ENCODE measurements around the gene TAOK1. TPM values are rescaled to one million over a fixed set of nuclear protein-coding genes. Genes with fewer than 3 reads are reported as not detected.

Gene TAOK1
- total and polyA plus RNA-seq, 10 of the 15 experiments (the other 5 are each of a cell fraction or from before 2014, with no cell fraction given) = 2.0 to 27.1 (median 11.8) TPM

DNA sequence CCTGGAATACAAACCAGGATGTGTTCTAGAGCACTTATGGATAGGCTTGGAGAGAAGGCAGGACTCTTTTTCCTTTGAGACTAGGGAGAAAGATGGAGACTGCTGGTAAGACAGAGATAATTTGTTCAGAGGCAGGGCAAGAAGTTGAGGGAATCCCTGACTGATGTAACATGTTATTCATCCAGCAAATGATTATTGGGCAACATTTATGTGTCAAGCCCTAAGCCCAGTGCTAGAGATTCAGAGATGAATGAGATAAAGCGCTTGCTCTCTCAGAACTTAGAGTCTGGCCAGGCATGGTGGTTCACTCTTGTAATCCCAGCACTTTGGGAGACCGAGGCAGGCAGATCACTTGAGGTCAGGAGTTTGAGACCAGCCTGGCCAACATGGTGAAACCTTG lies 48.4 kb upstream of the TAOK1 start (continued):
- TF ChIP-seq, protein P1, sequence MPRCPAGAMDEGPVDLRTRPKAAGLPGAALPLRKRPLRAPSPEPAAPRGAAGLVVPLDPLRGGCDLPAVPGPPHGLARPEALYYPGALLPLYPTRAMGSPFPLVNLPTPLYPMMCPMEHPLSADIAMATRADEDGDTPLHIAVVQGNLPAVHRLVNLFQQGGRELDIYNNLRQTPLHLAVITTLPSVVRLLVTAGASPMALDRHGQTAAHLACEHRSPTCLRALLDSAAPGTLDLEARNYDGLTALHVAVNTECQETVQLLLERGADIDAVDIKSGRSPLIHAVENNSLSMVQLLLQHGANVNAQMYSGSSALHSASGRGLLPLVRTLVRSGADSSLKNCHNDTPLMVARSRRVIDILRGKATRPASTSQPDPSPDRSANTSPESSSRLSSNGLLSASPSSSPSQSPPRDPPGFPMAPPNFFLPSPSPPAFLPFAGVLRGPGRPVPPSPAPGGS (IDR thresholded peaks at IDR 0.05; ENCODE audit: borderline replicate concordance, insufficient read depth, low read depth, low read length, poor library complexity, severe bottlenecking) = no peak

DNA sequence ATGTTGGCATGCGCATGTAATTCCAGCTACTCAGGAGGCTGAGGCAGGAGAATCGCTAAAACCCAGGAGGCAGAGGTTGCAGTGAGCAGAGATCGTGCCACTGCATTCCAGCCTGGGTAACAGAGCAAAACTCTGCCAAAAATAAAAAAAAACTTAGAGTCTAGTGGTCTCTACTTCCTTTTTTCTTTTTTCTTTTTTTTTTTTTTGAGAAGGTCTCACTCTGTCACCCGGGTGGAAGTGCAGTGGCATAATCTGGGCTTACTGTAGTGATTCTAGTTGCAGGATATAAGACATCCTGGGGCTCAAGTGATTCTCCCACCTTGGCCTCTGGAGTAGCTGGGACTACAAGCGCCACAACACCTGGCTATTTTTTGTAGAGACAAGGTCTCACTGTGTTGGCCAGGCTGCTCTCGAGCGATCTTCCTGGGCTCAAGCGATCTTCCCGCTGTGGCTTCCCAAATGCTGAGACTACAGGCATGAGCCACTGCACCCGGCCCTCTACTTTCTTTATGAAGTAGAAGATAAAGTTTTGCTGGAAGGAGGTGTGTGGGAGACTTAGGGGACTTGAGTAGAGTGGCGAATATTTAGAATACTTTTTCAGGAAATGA lies 47.9 kb upstream of the TAOK1 start:
- Histone ChIP-seq H3K79me2 (ENCODE audit: control insufficient read depth, insufficient read depth, low read length) (no peaks in the 10 kb centered on the region), H3K4me2 (ENCODE audit: control insufficient read depth, insufficient read depth) (no peak overlapping the region), H3K36me3 (ENCODE audit: control insufficient read depth in 2 of 2, insufficient read depth in 2 of 2, low read length in 1 of 2) (no peaks in the 10 kb centered on the region), H2AFZ (ENCODE audit: control insufficient read depth, low read depth, low read length) (no peak overlapping the region), H3K9me3 (replicated peaks; ENCODE audit: control insufficient read depth, insufficient read depth, low read length) (no peaks in the 10 kb centered on the region), H3K4me3 (no peak overlapping the region), H3K27ac (ENCODE audit: control insufficient read depth, insufficient read depth) (no peak overlapping the region), H3K27me3 (replicated peaks in 1 of 2; ENCODE audit: control insufficient read depth in 2 of 2, insufficient read depth in 2 of 2, low read length in 1 of 2) (no peaks in the 10 kb centered on the region; a peak in 1 of 4 replicates), H4K20me1 (ENCODE audit: control insufficient read depth, insufficient read depth) (no peaks in the 10 kb centered on the region), H3K9ac (ENCODE audit: control insufficient read depth, insufficient read depth, low read length) (no peak overlapping the region), H3K4me1 (ENCODE audit: control insufficient read depth, insufficient read depth, low read length) (no peaks in the 10 kb centered on the region)
- in situ Hi-C loops (cut with MboI) (loop anchor here (10.0 kb wide), 1 partner anchor 723 kb away; no protein-coding TSS in a partner anchor), intact Hi-C loops (cut with micrococcal nuclease; ENCODE audit: unreplicated experiment) (loop anchor here (5.0 kb wide), 1 partner anchor 35 kb away; no protein-coding TSS in a partner anchor)
- FAIRE-seq = no peak
- BruUV-seq (replicated peaks) = no TSS peak
- DNase-seq (ENCODE audit: low read depth, low spot score) = no peak
- RAD21 ChIA-PET (ENCODE audit: unreplicated experiment) = no interaction called here
- no peak for TF ChIP-seq ZSCAN29 (IDR thresholded peaks at IDR 0.05)
- SMC1A ChIA-PET (ENCODE audit: uncharacterized antibody, unreplicated experiment) = no interaction called here
- 46% methylated on average over 11 of the region's 11 CpGs for WGBS (ENCODE audit: insufficient coverage, insufficient replicate concordance, low lambda C conversion rate, missing lambda C conversion rate)
- CTCF ChIA-PET = no interaction called here
- ATAC-seq = no peak
- POLR2A ChIA-PET = no interaction called here

Data from GM12878 (cell line).